Ammon's horn (tissue), 1 donor: ENCODE measurements around the gene CDC42EP3.

Experiments used
- DNase-seq: peaks from one replicate; pipeline ENCODE4 v3.0.0-alpha.2; 2016; ENCODE audit warnings: low spot score

The CDC42EP3 gene

DNA sequence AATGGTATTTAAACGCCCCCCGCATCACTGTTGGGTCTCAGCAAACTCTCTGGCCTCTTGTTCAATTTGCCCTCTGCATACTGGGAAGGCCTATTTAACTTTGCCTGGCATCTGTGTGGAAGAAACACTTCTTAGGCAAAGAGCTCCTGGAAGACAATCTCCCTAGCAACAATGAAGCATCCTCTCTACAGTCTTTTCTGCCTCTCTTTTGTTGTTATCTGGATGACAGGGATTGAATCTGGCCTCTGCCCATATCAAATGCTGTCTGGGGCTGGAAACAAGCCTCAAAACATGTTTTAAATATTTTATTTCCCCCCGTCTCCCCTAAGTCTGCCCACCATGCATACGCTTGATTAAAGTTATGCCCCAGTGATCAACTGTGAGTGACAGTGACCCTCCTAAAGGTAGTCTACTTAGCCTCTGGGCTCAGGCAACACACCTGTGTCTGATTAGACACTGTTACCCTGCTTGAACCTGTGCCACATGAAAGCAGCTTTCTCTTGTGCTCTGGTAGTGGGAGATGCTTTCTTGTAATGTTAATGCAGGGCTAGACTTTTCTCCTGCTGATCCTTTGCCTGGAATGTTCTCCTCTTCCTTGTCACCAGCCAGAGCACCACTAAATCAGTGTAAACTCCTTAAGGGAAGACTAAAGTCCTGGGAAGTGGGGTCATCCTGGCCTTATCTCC, 34.9 kb downstream of the CDC42EP3 start:
- DNase-seq = no peak

DNA sequence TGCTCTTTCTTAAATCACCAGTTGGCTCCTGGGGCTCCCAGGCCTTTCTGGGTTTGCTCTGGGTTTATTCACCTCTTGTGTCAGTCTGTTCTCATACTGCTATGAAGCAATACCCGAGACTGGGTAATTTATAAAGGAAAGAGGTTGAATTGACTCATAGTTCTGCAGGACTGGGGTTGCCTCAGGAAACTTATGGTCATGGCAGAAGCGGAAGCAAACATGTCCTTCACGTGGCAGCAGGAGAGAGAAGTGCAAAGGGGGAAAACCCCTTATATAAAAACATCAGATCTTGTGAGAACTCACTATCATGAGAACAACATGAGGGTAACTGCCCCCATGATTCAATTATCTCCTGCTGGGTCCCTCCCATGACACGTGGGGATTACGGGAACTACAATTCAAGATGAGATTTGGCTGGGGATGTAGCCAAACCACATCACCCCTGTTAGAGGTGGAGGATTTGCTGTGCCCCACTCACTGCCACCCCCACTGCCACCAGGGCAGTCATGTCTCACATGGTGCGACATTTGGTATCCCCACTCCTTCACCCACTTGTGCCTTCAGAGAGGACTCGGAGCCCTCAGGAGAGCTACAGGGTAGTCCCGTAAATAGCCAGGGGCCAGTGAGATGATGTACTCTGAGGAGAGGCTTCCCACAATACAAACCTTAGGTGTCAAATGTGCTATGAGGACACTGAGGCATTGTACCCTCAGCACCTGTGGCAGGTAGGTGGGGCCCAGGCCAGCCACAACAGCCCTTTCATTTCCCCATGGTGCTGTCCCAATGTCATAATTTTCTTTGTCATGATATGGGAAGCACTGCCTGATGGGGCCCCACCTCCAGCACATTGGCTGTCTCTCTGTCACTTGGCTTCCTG, 35.7 kb downstream of the CDC42EP3 start:
- peak; percentile 56 for DNase-seq

DNA sequence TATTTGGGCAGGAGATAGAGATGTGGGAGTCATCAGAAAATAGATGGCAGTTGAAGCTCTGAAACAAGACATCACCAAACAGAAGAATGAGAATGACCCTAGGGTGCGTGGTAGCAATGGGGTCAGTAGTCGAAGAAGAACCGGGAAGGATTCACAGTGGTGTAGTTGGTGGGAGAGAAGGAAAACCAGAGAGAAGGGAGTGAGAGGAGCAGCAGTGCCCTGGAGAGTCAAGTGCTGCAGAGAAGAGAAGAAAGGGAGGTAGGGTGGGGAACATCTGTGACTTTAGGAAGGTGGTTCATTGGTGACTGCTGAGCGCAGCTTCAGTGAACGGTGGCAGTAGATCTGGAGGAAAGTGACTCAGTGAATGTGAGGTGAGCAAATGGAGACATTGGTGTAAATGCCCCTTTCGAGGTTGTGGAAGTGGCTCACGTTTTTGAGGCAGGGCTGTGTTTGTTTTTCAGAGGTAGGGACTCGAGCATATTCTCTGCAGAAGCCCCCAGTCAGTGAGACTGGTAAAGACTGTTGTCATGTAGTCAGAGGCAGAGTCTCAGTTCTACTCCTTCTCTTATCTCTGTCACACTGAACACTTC, 36.4 kb downstream of the CDC42EP3 start:
- DNase-seq = no peak

DNA sequence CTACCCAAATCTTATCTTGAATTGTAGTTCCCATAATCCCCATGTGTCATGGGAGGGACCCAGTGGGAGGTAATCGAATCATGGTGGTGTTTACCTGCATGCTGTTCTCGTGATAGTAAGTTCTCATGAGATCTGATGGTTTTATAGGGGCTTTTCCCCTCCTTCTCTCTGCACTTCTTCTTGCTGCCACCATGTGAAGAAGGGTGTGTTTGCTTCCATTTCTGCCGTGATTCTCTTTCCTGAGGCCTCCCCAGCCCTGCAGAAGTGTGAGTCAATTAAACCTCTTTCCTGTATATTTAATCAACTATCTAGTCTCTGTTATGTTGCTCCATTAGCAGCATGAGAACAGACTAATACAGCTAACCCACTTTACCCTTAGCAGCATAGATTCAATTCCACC, 37.6 kb downstream of the CDC42EP3 start:
- no peak for DNase-seq

DNA sequence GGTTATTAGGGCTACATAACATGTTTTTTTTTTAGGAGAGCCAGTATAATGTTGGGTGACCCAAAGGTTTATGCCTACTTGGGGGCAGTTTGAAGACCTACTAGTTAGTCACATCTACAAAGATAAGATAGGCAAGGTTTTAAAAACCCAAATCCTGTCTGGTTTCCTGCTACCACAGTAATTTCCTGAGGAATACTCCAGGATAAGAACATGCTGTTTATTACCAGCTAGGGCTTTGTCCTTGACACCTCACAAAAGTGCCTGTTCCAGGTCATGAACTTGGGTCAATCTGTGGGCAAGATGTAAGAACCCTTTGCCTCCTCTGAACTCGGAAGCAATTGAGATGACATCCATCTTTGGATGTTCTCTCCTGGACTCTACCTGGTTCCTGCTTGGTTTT, 38.2 kb downstream of the CDC42EP3 start:
- no peak for DNase-seq

DNA sequence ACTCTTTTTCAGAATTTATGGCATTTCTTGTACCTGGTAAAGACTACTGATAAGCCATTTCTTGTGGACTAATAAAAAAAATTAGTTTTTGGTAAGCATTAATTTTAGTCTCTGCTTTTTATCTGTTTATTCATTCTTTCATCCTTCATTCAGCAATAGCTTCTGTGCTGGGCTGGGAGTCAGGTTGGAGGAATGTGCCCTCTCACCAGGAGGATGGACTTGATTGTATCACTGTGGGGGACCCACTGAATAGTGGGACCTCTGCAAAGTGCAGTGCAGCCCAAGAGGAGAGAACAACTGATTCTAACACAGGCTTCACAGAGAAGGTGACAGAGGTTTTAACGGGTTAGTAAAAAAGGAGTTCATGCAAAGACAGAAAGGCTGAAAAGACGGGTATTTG, 39.1 kb downstream of the CDC42EP3 start:
- DNase-seq = no peak

DNA sequence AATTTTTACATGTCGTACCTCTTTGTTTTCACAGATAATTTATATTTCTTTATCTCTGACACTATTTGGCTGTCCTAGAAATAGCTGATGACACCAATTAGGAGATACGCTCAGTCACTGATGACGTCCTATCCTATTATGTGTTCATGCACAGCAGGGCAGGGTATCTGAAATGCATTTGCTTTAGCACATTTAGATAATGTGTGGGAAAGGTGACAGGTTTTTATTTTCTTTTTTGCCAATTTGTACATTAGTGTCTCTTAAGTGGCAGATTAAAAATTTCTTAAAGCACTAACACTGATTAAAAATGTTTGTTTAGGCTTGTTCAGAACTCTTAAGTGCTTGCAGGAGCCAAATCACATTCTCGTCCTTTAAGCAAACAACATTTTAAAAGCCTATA, 39.7 kb downstream of the CDC42EP3 start:
- no peak for DNase-seq

DNA sequence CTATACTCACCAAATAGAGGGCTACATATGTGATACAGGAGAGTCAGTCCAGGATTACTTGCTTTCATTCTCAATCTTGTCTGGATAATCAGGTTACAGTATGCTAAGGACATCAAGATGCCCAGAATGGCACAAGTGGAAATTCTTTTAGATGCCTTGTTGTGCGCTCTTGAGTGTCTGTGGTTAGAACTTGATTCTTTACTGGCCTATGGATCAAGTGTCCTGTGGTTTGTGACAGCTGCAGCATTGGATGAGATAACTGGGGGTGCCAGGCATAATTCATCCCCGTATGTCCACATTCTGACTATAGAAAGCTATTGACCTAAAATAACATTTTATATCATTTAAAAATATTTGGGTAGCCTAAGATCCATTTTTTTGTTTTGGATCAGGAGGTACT, 40.1 kb downstream of the CDC42EP3 start:
- DNase-seq = no peak

DNA sequence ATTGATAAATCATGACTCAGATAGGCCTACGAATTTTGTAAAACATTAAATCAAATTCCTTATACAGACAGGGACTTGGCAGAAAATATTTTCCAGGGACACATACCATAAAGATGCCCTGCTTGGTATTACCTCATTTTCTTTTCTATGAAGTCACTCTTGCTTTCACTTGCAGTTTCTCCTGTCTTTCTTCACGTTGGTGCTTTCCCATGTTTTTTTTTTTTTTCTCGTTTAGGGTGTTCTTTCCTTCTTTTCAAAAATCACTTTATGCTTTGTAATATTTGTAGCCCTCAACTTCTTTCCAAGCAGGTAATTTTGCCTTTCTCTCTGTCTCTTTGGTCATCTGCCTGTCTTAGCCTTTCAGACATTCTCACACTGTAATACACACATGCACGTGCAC, 40.7 kb downstream of the CDC42EP3 start:
- DNase-seq = no peak

DNA sequence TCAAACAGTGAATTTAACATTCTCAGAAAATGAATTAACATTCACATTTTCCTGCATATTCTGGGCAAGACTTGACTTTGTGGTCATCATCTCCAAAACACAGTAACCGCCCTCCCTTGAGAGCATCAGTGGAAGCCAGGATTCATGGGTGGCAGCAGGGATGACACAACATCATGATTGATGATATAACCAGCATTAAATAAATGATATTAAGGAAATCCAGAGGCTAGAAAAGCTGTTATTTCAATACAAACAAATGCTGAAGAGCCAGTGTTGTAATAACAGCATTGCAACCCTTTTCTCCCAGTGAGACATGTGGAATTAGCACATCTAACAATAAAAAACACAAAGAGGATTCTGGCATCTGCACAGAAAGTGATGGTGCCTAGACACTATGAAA, 41.1 kb downstream of the CDC42EP3 start:
- DNase-seq = no peak

DNA sequence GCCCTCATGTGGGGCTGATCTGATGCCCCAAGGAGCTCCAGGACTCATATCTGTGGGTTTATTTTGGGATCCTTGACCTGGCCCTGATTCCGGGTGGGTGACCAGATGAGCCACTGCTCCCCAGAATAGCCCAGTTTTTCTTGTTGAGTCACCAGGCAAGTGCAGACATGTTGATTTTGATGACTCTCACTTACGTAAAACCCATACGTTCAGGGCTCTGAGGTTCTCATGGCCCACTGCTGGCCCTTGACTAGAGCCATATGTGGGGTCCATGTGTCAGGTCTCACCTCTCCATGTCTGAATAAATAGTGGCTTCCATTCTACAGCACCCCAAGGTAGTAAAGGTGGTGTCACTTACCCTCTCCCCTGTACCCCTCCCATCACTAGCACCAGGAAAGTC, 41.9 kb downstream of the CDC42EP3 start:
- DNase-seq = no peak

DNA sequence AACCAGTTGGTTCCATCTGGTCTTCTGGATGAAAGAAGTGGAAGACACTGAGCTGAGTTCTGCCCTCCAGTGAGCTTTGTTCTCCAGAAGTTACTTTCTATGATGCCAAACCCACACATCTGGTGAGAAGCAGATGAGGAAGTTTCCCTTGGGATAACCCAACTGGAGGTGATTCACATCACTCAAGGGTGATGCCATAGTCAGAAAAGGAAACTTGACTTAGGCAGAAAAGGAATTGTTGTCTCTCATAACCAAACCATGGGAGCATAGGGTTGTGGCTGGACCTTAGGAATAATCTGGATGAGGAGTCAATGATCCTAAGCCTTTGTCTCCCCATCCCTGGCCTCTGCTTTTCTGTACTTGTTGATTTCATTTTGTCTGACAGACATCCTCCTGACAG, 43.7 kb downstream of the CDC42EP3 start:
- DNase-seq = no peak

DNA sequence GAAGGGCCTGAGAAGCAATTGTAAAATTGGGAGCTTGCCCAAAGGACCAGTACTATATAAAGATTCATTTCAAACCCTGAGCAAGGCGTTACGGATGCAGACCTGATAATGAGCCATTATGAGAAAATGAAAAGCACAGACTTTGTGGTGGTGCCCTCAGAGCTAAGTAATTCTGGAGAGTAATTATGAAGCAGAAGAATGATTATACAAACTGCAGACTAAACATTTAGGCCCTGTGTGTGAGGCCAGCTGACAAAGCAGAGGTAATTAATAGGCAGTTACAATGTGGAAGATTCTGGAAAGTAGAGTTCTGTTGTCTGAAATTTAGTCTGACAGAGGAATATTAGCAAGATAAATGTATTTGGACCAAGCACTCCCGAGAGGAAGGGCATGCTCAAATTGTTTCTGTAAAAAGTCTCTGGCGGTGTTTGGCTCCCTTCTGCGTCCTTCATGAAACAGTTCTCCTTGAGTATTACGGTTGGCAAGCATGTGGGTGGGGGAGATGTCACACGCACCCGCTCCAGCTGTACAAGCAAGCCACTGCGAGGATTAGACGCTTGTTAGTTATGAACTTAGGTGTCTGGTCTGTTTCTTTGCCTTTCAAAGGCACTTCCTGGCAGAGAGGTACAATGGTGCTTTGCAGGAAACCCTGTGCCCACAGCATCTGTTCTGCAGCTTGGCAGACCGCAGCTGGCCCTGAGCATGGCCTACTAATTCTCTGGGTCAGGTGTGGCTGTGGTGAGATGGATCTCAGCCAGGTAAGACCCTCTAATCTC, 45.5 kb downstream of the CDC42EP3 start:
- no peak for DNase-seq

DNA sequence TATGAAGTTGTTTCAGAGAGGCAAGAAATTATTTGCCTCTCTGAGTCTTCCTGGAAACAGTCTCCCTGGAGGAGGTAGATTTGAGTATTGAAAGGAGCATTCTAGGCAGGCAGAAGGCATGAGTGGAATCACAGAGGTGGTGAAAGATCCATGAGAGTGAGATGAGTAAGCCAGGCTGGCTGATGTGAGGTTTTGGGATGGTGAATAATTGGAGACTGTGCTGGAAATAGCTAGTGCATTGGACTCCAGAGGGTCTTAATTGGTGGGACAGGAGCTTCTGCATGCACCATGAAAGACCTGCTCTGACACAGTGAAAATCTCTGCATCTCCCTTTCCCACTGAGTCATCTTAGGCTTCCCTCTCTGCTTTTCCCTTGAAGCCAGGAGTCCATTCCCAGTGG, 46.3 kb downstream of the CDC42EP3 start:
- DNase-seq = no peak

DNA sequence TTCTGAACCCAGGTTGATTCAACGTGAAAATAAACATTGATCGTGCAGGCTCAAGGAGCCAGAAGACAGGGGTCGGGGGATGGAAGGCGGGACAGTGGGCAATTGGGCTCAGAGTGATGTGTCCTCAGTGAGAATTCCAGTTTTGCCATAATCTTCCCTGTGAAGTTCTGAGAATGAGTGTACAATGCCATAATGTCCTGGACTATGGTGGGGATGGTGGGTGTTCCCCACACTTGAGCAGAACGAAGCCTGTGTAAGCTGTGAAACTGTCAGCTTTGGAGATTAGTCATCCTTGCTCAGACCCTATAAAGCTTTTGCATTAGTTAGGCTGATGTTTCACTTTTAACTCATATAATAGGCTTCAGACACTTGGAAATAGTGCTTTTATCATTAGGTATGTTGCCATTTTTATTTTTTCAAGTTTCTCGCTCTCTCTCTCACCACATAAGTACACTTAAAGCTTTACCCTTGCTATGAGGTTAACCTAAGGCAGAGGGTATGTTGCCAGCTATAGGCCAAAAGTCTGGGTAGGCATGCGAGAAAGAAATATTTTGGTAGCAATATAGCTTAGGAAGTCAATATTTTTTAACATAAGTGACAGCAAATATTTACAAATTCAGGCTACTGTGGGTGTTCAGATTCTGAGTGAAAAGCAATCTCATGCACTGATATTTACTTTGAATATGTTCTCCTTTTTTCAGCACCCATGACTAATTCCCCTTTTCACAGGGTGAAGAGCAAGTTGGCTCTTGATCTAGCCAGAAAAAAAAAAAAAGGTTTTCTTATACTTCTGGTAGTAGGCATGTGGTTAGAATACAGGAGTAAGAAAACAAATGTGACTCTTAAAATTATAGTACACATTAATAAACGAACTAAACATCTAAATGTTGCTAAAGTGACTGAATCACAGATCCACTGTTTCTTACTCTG, 47.2 kb downstream of the CDC42EP3 start:
- DNase-seq = no peak

DNA sequence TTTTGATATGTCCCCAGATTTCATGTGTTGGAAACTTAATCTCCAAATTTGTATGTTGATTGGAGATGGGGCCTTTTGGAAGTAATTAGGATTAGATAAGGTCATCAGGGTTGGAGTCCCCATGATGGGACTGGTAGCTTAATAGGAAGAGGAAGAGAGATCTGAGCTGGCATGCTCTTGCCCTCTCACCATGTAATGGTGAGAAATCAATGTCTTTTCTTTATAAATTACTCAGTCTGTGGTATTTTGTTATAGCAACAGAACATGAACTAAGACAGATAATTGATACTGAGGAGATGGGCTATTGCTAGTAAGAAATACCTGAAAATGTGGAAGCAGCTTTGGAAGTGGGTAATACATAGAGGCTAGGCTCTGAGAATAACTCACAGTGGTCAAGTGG, 48.0 kb downstream of the CDC42EP3 start:
- no peak for DNase-seq

DNA sequence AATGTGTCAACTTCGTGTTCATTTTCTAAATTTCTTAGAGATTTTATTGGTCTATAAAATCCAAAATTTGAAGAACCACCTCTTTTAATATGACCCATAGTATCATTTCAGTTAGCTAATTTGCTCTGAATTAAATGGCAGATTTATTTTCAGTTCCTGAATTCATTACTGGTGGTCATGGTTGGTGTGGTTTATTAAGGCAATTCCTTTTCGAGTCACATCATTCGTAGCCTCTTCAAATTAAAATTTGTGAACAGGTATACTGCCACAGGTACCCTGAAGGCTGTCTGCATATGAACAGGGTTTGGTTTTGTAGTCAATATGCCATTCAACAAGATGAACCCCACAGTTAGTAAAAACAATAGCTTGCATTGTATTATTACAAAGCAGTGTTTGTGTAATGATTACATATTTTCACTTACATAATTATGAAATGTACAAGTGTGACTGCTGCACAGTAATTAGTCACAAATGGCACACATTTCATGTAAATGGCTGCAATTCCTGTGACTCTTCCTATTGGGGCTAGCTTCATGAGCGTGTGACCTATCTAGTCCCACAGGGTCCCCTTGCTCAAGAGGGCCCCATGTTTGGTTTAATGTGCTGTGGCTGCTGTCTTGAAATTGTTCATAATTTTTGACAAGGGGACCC, 48.9 kb downstream of the CDC42EP3 start:
- DNase-seq = no peak

DNA sequence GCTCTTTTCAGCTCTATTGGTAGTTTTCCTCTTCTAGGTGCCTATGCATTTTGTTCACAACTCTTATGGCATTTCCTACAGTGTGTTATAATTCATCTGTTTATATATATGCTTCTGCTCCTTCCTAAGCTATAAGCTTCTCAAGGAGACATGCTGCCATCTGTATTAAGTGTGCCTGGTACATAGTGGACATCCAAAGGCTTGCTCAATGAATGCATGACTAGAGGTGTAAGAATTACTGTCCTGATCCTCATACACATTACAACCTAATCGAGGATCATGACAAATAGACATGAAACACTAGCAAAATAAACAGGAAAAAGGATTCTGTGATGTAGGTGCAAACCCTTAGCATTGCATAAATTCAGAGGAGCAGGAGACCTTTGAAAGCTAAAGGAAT, 50.2 kb downstream of the CDC42EP3 start:
- no peak for DNase-seq

DNA sequence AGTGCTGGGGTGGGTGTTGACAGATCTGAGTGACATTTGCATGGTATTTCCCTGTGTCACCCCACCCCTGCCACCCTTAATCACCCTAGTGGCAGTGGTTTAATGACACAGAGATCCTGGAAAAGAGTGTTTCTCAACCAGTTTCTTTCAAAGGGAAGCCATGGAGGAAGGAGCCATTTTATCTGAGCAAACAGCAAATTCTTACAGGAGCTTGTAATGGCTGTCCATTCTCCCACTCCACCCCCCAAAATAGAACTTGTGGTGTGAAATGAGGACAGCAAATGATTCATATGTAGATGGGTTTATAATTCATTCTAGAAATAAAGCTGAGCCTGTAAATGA, 51.5 kb downstream of the CDC42EP3 start:
- DNase-seq = no peak

DNA sequence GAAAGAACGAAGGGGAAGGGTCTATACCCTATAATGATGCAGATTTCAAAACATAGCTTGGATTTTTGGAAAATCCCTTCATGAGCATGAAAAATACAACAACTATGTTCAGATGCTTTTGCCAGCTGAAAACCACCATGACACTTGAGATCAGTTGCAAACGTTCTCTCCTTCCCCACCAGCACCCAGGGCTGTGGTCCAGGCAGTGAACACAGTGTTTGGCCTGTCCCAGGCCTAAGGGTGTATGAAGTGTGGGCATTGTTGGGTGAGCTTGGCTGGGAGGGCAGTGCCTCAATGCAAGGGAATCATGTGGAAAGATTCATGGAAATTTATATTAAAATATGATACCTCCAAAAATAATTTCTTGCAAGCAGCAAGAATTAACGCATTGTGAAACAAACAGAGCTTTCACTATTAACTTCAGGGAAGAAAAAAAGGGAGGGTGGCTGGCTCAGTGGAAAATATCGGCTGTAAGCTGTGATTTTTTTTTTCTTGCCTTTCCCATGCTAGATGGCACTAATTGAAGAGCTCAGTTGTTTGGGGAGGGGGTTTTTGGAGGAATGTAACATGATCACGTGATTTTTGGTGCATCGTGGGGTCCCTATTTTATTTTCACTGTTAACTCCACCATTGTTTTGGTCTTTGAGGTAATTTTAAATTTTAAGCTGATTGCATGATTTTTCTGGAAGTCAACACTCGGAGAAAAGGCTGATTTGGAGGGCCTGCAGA, 52.0 kb downstream of the CDC42EP3 start:
- no peak for DNase-seq
